Activated naive CD8-positive, alpha-beta T cell treated with anti-CD3 and anti-CD28 coated beads for 36 hours (primary cell): Measurements from ENCODE around the gene ATOH1. TPM values are rescaled to one million over a fixed set of nuclear protein-coding genes. Genes with fewer than 3 reads are reported as not detected.
A peak's percentile ranks its signal among the peaks of the same experiment; 100 is the strongest.

Source experiments
- DNase-seq: peaks from one replicate; pipeline ENCODE4 v3.0.0; 2021
- H3K27ac Mint-ChIP-seq: one replicate; pipeline ENCODE4 v1.8.0; 2022; ENCODE audit warnings: mild to moderate bottlenecking, moderate library complexity, mixed read lengths
- H3K27me3 Mint-ChIP-seq: one replicate; pipeline ENCODE4 v1.8.0; 2022; ENCODE audit warnings: mild to moderate bottlenecking, mixed read lengths
- H3K36me3 Mint-ChIP-seq: one replicate; pipeline ENCODE4 v1.8.0; 2021; ENCODE audit warnings: mild to moderate bottlenecking, mixed read lengths
- H3K4me1 Mint-ChIP-seq: one replicate; pipeline ENCODE4 v1.8.0; 2021; ENCODE audit warnings: mixed read lengths
- H3K4me3 Mint-ChIP-seq: one replicate; pipeline ENCODE4 v1.8.0; 2022; ENCODE audit warnings: mild to moderate bottlenecking, moderate library complexity, mixed read lengths
- H3K9me3 Mint-ChIP-seq: one replicate; pipeline ENCODE4 v1.8.0; 2022; ENCODE audit warnings: mixed read lengths
- total RNA-seq, 2 experiments: library from RNA; stranded (reverse); gene quantifications; one replicate each; pipeline ENCODE4 v1.2.3, GENCODE V29; 2021

Gene ATOH1
- total RNA-seq, 2 experiments from 2014 or later: not detected

GRCh38 chr4:93827272-93827947 lies 1.1 kb upstream of the ATOH1 start:
- Mint-ChIP-seq H3K36me3 (no peaks in the 10 kb centered on the region), H3K27ac (no peak overlapping the region), H3K27me3 (peaks cover 75% of the 10 kb centered on the region), H3K9me3 (no peaks in the 10 kb centered on the region), H3K4me1 (peaks cover 2% of the 10 kb centered on the region), H3K4me3 (no peak overlapping the region)
- no peak for DNase-seq

GRCh38 chr4:93828995-93829819 lies 654 bp downstream of the ATOH1 start:
- Mint-ChIP-seq H3K27ac (no peak overlapping the region), H3K36me3 (no peaks in the 10 kb centered on the region), H3K9me3 (no peaks in the 10 kb centered on the region), H3K4me3 (no peak overlapping the region), H3K27me3 (peaks cover 93% of the 10 kb centered on the region), H3K4me1 (peaks cover 4% of the 10 kb centered on the region)
- peak; percentile 6 for DNase-seq

GRCh38 chr4:93829820-93830687 lies 1.5 kb downstream of the ATOH1 start:
- peaks cover 4% of the 10 kb centered on the region for H3K4me1 Mint-ChIP-seq
- peaks cover 100% of the 10 kb centered on the region for H3K27me3 Mint-ChIP-seq
- H3K36me3 Mint-ChIP-seq: no peaks in the 10 kb centered on the region
- no peaks in the 10 kb centered on the region for H3K9me3 Mint-ChIP-seq
- H3K4me3 Mint-ChIP-seq: peak overlapping the region; percentile 10
- no peak for DNase-seq
- H3K27ac Mint-ChIP-seq: no peak overlapping the region

GRCh38 chr4:93831716-93832496 lies 3.4 kb downstream of the ATOH1 start:
- peaks cover 90% of the 10 kb centered on the region for H3K27me3 Mint-ChIP-seq
- no peaks in the 10 kb centered on the region for H3K9me3 Mint-ChIP-seq
- H3K36me3 Mint-ChIP-seq: no peaks in the 10 kb centered on the region
- no peak overlapping the region for H3K27ac Mint-ChIP-seq
- DNase-seq: no peak
- H3K4me3 Mint-ChIP-seq: no peak overlapping the region
- H3K4me1 Mint-ChIP-seq: peaks cover 4% of the 10 kb centered on the region

GRCh38 chr4:93834249-93835066 lies 5.9 kb downstream of the ATOH1 start:
- Mint-ChIP-seq H3K9me3 (no peaks in the 10 kb centered on the region), H3K4me1 (peaks cover 2% of the 10 kb centered on the region), H3K4me3 (no peak overlapping the region), H3K27ac (no peak overlapping the region), H3K36me3 (no peaks in the 10 kb centered on the region), H3K27me3 (peaks cover 68% of the 10 kb centered on the region)
- DNase-seq: no peak

- Mint-ChIP-seq H3K4me1 (peaks cover 2% of the 10 kb centered on the region), H3K27ac (no peak overlapping the region), H3K9me3 (no peaks in the 10 kb centered on the region), H3K27me3 (peaks cover 54% of the 10 kb centered on the region), H3K4me3 (no peak overlapping the region), H3K36me3 (no peaks in the 10 kb centered on the region)
- no peak for DNase-seq
Observed at GRCh38 chr4:93835929-93836328, 7.4 kb downstream of the ATOH1 start.

- no peaks in the 10 kb centered on the region for H3K36me3 Mint-ChIP-seq
- H3K4me1 Mint-ChIP-seq: no peaks in the 10 kb centered on the region
- no peak for DNase-seq
- H3K9me3 Mint-ChIP-seq: no peaks in the 10 kb centered on the region
- no peak overlapping the region for H3K4me3 Mint-ChIP-seq
- no peak overlapping the region for H3K27ac Mint-ChIP-seq
- peaks cover 20% of the 10 kb centered on the region for H3K27me3 Mint-ChIP-seq
Observed at GRCh38 chr4:93839704-93840103, 11.2 kb downstream of the ATOH1 start.

GRCh38 chr4:93841803-93842345 lies 13.3 kb downstream of the ATOH1 start:
- Mint-ChIP-seq H3K4me1 (no peaks in the 10 kb centered on the region), H3K27me3 (peaks cover 16% of the 10 kb centered on the region), H3K9me3 (no peaks in the 10 kb centered on the region), H3K36me3 (no peaks in the 10 kb centered on the region), H3K27ac (no peak overlapping the region), H3K4me3 (no peak overlapping the region)
- no peak for DNase-seq

- no peak for DNase-seq
- Mint-ChIP-seq H3K27ac (no peak overlapping the region), H3K36me3 (no peaks in the 10 kb centered on the region), H3K9me3 (no peaks in the 10 kb centered on the region), H3K4me3 (no peak overlapping the region), H3K27me3 (peaks cover 15% of the 10 kb centered on the region), H3K4me1 (no peaks in the 10 kb centered on the region)
Observed at GRCh38 chr4:93842601-93843252, 14.2 kb downstream of the ATOH1 start.

- peaks cover 13% of the 10 kb centered on the region for H3K27me3 Mint-ChIP-seq
- DNase-seq: no peak
- H3K9me3 Mint-ChIP-seq: no peaks in the 10 kb centered on the region
- H3K4me1 Mint-ChIP-seq: no peaks in the 10 kb centered on the region
- no peak overlapping the region for H3K4me3 Mint-ChIP-seq
- H3K36me3 Mint-ChIP-seq: no peaks in the 10 kb centered on the region
- no peak overlapping the region for H3K27ac Mint-ChIP-seq
Observed at GRCh38 chr4:93843772-93844171, 15.2 kb downstream of the ATOH1 start.

GRCh38 chr4:93852680-93853079 lies 24.1 kb downstream of the ATOH1 start:
- Mint-ChIP-seq H3K36me3 (no peaks in the 10 kb centered on the region), H3K9me3 (no peaks in the 10 kb centered on the region), H3K27ac (no peak overlapping the region), H3K27me3 (no peaks in the 10 kb centered on the region), H3K4me1 (no peaks in the 10 kb centered on the region), H3K4me3 (no peak overlapping the region)
- DNase-seq: no peak

GRCh38 chr4:93855926-93856325 lies 27.4 kb downstream of the ATOH1 start:
- Mint-ChIP-seq H3K27me3 (no peaks in the 10 kb centered on the region), H3K36me3 (no peaks in the 10 kb centered on the region), H3K4me3 (no peak overlapping the region), H3K27ac (no peak overlapping the region), H3K9me3 (peaks cover 2% of the 10 kb centered on the region), H3K4me1 (no peaks in the 10 kb centered on the region)
- DNase-seq: no peak

GRCh38 chr4:93865650-93866049 lies 37.1 kb downstream of the ATOH1 start:
- no peak for DNase-seq
- Mint-ChIP-seq H3K4me3 (no peak overlapping the region), H3K9me3 (peaks cover 1% of the 10 kb centered on the region), H3K27ac (no peak overlapping the region), H3K36me3 (no peaks in the 10 kb centered on the region), H3K4me1 (no peaks in the 10 kb centered on the region), H3K27me3 (no peaks in the 10 kb centered on the region)
